GM06990 (cell line): Measurements from ENCODE around the gene SEPTIN5.

Experiments used
- DNase-seq: peaks from one replicate; pipeline ENCODE4 v3.0.0-alpha.2; 2011; ENCODE audit not compliant: insufficient read length; ENCODE audit errors: extremely low read depth
- H3K27me3 ChIP-seq: replicated peaks from 2 replicates; pipeline ENCODE4 v1.6.0; 2011; ENCODE audit warnings: low read length; ENCODE audit not compliant: control insufficient read depth, insufficient read depth
- H3K36me3 ChIP-seq: 2 replicates; pipeline ENCODE4 v1.5.1; 2011; ENCODE audit warnings: low read length; ENCODE audit not compliant: control insufficient read depth, insufficient read depth
- H3K4me3 ChIP-seq: replicated peaks from 2 replicates; pipeline ENCODE4 v1.5.1; 2011; ENCODE audit warnings: low read depth, mild to moderate bottlenecking, control low read depth, low read length
- CTCF ChIP-seq: IDR thresholded peaks from 2 replicates; pipeline ENCODE4 v1.5.1; 2011; ENCODE audit warnings: low read length, control low read depth, mild to moderate bottlenecking, inconsistent platforms; ENCODE audit not compliant: insufficient read depth, poor library complexity, severe bottlenecking

SEPTIN5 gene

DNA sequence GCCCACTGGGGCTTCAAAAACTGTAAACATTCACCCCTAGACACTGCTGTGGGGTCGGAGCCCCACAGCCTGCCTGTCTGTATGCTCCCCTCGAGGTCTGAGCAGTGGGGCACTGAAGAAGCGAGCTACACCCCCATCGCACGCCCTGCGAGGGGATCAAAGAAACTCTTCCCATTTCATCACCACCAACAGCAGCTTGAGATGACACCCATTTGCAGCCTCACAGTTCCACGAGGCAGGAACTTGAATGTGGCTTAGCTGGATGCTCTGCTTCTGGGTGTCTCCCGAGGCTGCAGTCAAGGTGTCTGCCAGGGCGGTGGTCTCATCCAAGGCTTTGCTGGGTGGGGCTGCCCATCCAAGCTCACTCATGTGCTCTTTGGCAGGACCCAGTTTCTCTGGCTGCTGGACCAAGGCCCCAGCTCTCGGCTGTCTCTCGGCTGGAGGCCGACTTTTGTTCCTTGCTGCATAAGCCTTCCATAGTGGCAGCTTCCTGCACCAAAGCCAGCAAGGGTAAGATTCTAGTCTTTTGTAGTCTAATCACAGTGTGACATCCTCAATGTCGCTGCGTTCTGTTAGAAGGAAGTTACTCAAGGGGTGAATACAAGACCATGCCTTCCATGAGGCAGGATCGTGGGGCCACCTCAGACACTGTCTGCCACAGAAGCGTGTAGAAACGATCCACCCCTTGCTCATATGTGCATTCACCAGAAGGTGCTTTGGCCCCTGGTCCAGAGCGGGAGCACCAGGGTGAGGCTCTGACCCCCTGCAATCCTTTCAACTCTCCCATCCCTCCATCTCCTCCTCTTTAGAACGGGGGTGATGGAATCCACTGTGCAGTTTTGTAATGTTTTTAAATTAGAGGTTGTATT lies 46.2 kb upstream of the SEPTIN5 start:
- no peaks in the 10 kb centered on the region; the same call in 1 of the 2 replicates for H3K27me3 ChIP-seq
- no peak for DNase-seq
- no peak for TF ChIP-seq CTCF
- H3K36me3 ChIP-seq: no peaks in the 10 kb centered on the region
- no peak overlapping the region for H3K4me3 ChIP-seq

- Histone ChIP-seq H3K27me3 (no peaks in the 10 kb centered on the region; the same call in 1 of the 2 replicates), H3K36me3 (no peaks in the 10 kb centered on the region), H3K4me3 (no peak overlapping the region)
- DNase-seq: no peak
- no peak for TF ChIP-seq CTCF
Observed at GRCh38 chr22:19668748-19669147, 45.6 kb upstream of the SEPTIN5 start.

DNA sequence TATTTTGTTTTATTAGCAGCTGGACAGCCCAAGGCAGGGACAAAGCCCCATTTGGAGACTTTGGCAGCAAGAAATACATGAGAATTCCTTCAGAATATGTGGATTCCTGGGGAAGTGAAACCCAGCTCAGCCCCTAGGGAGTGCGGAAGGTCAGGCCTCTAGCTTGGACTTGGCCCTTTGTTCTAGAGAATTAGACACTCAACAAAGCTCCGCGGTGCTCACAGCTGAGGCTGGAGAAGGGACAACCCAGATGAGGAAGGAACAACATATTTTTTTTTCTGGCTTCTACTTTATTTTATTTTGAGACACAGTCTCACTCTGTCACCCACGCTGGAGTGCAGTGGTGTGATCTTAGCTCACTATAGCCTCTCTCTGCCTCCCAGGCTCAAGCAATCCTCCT lies 44.7 kb upstream of the SEPTIN5 start:
- no peak for TF ChIP-seq CTCF
- no peaks in the 10 kb centered on the region; the same call in 1 of the 2 replicates for H3K27me3 ChIP-seq
- no peak for DNase-seq
- H3K4me3 ChIP-seq: no peak overlapping the region
- no peaks in the 10 kb centered on the region for H3K36me3 ChIP-seq

- Histone ChIP-seq H3K27me3 (no peaks in the 10 kb centered on the region), H3K4me3 (no peak overlapping the region), H3K36me3 (no peaks in the 10 kb centered on the region)
- no peak for TF ChIP-seq CTCF
- no peak for DNase-seq
Observed at GRCh38 chr22:19671316-19671715, 43.0 kb upstream of the SEPTIN5 start.

GRCh38 chr22:19672054-19672776 lies 42.1 kb upstream of the SEPTIN5 start:
- DNase-seq: no peak
- no peaks in the 10 kb centered on the region for H3K36me3 ChIP-seq
- no peak for TF ChIP-seq CTCF
- H3K4me3 ChIP-seq: no peak overlapping the region
- no peaks in the 10 kb centered on the region for H3K27me3 ChIP-seq
